Dermis blood vessel endothelial cell (primary cell): ENCODE measurements around the gene DGKE. TPM values are rescaled to one million over a fixed set of nuclear protein-coding genes. Genes with fewer than 3 reads are reported as not detected.

Experiments
- DNase-seq: peaks from one replicate; pipeline ENCODE4 v3.0.0; 2010
- total RNA-seq: library from RNA; depleted of rRNA; stranded (reverse); fragments of >200 nt; gene quantifications from 2 replicates; pipeline ENCODE4 v1.2.3, GENCODE V29; 2014

Gene DGKE
- total RNA-seq, 1 donor from 2014 or later = 17.9 TPM

GRCh38 chr17:56892333-56892732 is 58.4 kb downstream of the DGKE start:
- DNase-seq = no peak

- DNase-seq = no peak
Observed at GRCh38 chr17:56893503-56893902, 59.6 kb downstream of the DGKE start.

- no peak for DNase-seq
Observed at GRCh38 chr17:56894859-56895455, 61.0 kb downstream of the DGKE start.

GRCh38 chr17:56896217-56896967 is 62.4 kb downstream of the DGKE start:
- no peak for DNase-seq

- DNase-seq = no peak
Observed at GRCh38 chr17:56896968-56897359, 63.0 kb downstream of the DGKE start.

- DNase-seq = no peak
Observed at GRCh38 chr17:56897646-56898424, 63.9 kb downstream of the DGKE start.

- DNase-seq = no peak
Observed at GRCh38 chr17:56898874-56899273, 64.9 kb downstream of the DGKE start.

- peak; percentile 70 for DNase-seq
Observed at GRCh38 chr17:56899403-56899802, 65.5 kb downstream of the DGKE start.

DNA sequence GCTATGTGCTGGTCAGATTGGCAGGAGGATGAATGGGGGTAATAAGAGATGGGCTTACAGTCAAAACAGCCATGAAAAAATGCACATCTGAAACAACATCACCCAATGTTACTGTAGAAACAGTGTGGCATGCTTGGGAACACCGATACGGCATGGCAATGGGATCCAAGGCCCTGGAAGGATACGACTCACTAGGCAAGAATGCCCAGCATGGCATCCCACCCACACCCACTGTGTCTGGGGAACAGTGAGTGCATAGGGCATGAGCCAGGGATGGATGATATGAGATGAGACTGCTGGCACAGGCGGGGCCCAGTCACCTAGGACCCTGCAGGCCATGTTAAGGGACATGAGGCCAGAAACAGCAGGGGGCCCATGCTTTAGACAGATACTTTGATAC is 68.4 kb downstream of the DGKE start:
- peak; percentile 62 for DNase-seq

DNA sequence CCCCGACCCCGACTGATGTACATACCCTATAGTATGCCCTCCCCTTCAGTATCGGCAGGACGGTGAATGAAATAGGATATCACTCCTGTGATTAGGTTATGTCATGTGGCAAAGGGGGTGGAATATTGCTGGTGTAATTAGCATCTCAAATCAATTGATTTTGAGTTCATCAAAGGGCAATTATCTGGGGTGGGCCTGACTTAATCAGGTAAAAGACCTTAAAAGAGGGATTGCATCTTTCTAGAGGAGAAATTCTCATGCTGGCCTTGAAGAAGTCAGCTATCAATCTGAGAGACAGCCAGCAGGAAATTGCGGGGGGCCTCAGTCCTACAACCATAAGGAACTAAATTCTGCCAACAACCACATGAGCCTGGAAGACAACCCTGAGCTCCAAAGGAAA is 69.6 kb downstream of the DGKE start:
- no peak for DNase-seq

DNA sequence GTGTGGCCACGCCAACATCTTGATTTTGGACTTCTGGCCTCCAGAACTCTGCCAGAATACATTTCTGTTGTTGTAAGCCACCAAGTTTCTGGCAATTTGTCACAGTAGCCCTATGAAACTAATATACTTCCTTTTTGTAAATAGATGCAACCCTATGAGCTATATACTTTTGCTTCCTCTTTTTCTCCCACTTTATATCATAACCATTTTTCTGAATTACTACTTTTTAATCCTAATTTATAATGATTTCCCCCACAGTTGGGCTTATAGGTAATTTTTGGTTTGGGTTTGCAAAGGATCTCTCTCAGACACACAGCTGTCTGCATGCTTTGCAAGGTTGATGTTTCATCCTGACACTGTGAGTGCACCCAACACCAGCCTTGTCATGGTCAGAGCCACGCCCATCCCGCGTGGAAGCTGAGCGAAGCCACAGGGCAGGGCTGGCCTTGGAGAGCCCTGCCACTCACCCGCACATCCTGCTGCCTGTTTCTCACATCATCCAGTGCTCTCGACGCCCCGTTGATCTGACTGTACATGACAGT is 74.1 kb downstream of the DGKE start:
- DNase-seq = no peak

DNA sequence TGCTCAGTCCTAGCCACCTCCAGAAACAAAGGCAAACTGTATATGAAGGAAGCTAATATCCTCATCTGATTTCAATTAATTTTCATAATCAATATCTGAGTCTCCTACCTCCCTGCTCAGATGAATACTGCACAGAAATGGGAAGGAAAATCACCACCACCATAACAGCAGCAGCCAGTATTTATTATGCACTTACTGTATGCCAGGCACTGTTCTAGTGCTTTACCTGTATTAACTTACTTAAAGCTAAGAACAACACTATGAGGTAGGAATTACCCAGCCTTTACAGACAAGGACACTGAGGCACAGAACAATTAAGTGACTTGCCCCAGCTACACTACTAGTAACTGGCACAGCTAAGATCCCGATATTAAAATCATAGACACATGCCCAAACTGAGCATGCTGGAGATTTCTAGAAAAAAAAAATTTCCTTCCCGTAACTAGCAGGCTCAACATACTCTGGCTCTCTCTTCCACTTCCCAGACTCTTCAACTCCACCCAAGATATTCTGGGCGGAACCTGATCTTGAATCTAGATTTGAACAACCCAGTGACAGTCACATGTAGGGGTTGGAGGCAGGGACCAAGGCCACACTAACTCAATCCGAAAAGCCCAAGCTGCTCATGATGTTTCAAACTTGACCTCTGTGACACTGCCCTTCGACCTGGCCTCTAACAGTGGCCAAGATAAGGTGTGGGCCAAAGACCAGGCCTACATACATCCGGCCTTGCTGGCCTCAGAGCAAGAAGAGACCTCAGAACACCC is 76.0 kb downstream of the DGKE start:
- no peak for DNase-seq

DNA sequence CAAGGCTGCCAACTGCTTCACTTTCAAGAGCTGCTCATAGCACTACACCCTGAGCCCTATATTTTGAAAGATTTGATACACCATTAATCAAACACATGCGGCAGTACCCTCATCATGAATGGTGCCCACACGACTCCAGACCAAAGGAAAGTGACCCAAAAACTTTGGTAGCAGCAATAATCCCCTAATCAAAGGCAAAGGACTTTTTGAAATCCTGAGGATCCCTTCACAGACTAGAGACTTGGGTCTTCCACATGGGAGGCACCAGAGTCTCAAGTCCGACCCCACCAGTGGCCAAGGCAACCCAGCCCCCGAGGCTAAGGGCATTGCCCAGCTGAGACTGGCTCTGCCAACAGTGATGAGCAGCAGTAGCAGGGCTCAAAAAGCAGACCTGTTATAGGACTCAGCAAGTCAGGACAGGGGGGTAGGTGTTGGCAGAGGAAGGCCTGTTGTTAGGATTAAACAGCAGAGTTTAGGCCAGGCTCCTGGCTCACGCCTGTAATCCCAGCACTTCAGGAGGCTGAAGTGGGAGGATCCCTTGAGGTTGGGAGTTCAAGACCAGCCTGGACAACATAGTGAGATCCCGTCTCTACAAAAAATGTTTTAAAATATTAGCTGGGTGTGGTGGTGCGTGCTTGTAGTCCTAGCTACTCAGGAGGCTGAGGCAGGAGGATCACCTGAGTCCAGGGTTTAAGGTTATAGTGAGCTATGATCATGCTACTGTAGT is 76.7 kb downstream of the DGKE start:
- DNase-seq = no peak

DNA sequence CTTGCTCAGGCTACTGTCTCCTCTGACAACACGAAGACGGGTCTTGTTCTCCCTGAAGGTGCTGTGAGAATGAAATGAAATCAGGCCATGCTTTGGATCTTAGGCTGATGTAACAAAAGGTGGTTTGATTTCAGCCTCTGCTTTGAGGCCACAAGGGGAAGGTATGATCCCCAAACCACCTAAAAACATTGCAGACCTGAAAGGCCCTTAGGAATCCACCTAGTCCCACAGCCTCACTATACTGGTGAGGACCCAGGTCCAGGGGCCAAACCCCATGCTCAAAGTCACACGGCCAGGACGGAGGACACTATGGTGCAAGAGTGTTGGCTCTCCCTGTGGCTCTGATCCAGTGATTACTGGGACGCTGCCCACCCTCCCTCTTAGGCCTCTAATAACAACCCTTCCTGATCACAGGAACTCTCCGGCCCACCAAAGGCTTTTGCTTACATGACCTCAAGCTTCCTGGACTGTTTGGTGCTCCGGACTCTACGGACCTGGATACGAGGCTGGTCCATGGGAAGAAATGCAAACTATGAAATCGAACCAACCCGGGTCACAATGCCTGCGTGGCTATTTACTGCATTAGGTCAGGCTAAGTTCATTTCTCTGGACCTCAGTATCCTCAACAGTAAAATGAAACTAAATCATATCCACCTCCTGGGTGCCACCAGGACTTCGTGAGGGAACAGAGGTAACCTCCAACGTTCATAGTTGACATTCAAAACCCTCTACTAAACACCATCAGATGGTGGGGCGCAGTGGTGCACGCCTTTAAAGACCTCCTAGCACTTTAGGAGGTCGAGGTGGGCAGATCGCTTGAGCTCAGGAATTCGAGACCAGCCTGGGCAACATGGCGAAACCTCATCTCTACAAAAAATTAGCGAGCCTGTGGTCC is 78.4 kb downstream of the DGKE start:
- peak; percentile 51 for DNase-seq

- no peak for DNase-seq
Observed at GRCh38 chr17:56913000-56913311, 79.0 kb downstream of the DGKE start.

DNA sequence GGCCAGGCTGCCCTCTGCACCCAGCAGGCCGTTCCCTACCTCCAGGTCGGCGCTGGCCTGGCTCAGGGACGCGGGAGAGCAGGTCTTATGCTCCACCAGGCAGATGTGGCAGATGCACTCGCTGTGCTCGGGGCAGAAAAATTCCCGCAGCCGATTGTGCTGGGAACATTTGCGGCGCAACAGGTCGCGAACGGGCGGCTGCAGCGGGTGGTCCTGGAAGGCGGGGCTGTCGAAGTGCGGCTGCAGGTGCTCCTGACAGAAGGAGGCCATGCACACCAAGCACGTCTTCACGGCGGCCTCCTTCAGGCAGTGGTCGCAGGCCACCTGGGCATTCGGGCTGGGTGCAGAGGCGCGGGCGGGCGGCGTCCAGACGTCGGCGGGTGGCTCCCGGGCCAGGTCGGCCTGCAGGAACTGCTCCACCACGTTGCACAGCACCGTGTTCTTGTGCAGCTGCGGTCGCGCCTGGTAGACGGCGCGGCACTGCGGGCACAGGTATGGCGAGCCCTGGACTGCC is 79.5 kb downstream of the DGKE start:
- DNase-seq = peak; percentile 37

- DNase-seq = peak; percentile 93
Observed at GRCh38 chr17:56913867-56914580, 80.1 kb downstream of the DGKE start, which contains the start of gene TRIM25. Gene TRIM25 (minus strand): TSS chr17:56914049. CDS start chr17:56913988, 61 bp downstream.

- DNase-seq = peak; percentile 37
Observed at GRCh38 chr17:56914581-56915273, 80.8 kb downstream of the DGKE start.

- DNase-seq = peak; percentile 53
Observed at GRCh38 chr17:56917559-56918296, 83.8 kb downstream of the DGKE start.
